HepG2 (cell line): Measurements from ENCODE around the gene FXYD4. TPM values are rescaled to one million over a fixed set of nuclear protein-coding genes. Genes with fewer than 3 reads are reported as not detected.

Experiments used
- ARID3A ChIP-seq: IDR thresholded peaks from 2 replicates; pipeline ENCODE4 v1.6.1; 2012; ENCODE audit warnings: low read depth, low read length, improper control_type of control experiment
- DPF2 ChIP-seq: sonication (generic); formaldehyde crosslinking; IDR thresholded peaks from 2 replicates; pipeline ENCODE4 v1.4.0; 2020; ENCODE audit warnings: mild to moderate bottlenecking, low read depth, missing genetic modification reagents, borderline replicate concordance
- ETS1 ChIP-seq: sonication (generic); formaldehyde crosslinking; IDR thresholded peaks from 2 replicates; pipeline ENCODE4 v1.4.0; 2020; ENCODE audit warnings: missing genetic modification reagents
- HCFC1 ChIP-seq: fragments of 150-350 bp; IDR thresholded peaks from 2 replicates; pipeline ENCODE4 v1.6.1; 2014; ENCODE audit warnings: low read depth, low read length
- KAT8 ChIP-seq: IDR thresholded peaks from 2 replicates; pipeline ENCODE4 v1.6.1; 2016; ENCODE audit warnings: missing genetic modification reagents, missing compliant biosample characterization
- LCORL ChIP-seq, 2 experiments: fragments of 450-650 bp in 1 of 2; sonication (generic) in 1 of 2; formaldehyde crosslinking in 1 of 2; IDR thresholded peaks; 2 replicates each; pipeline versions ENCODE4 v1.5.0 to v1.6.1; 2017 to 2020; ENCODE audit warnings: antibody characterized with exemption in 1 of 2, missing genetic modification reagents in 1 of 2
- LRRFIP1 ChIP-seq: sonication (generic); formaldehyde crosslinking; conservative IDR thresholded peaks from 2 replicates; pipeline ENCODE4 v1.4.0; 2020; ENCODE audit warnings: missing genetic modification reagents
- MBNL3 ChIP-seq: fragments of 250-450 bp; sonication (Bioruptor Pico); conservative IDR thresholded peaks from 2 replicates; pipeline ENCODE4 v1.8.0; 2022; ENCODE audit warnings: mild to moderate bottlenecking, inconsistent platforms
- MEIS1 ChIP-seq: sonication (generic); formaldehyde crosslinking; IDR thresholded peaks from 2 replicates; pipeline ENCODE4 v1.9.0; 2021; ENCODE audit warnings: mild to moderate bottlenecking, missing genetic modification reagents, moderate library complexity, borderline replicate concordance
- MTF1 ChIP-seq: sonication (generic); formaldehyde crosslinking; IDR thresholded peaks from 2 replicates; pipeline ENCODE4 v1.5.0; 2020; ENCODE audit warnings: missing genetic modification reagents
- MTF2 ChIP-seq: sonication (generic); formaldehyde crosslinking; IDR thresholded peaks from 2 replicates; pipeline ENCODE4 v1.5.0; 2020; ENCODE audit warnings: missing genetic modification reagents, borderline replicate concordance
- NFYB ChIP-seq: sonication (generic); formaldehyde crosslinking; IDR thresholded peaks from 2 replicates; pipeline ENCODE4 v1.4.0; 2020; ENCODE audit warnings: missing genetic modification reagents
- NR2C2 ChIP-seq: sonication (generic); formaldehyde crosslinking; IDR thresholded peaks from 2 replicates; pipeline ENCODE4 v1.4.0; 2020; ENCODE audit warnings: missing genetic modification reagents, mild to moderate bottlenecking, moderate library complexity, borderline replicate concordance
- RBM22 ChIP-seq: fragments of 200-400 bp; formaldehyde crosslinking; optimal IDR thresholded peaks from 2 replicates; pipeline ENCODE3; 2017; ENCODE audit warnings: mild to moderate bottlenecking, low read length, moderate library complexity
- ZNF20 ChIP-seq: sonication (generic); formaldehyde crosslinking; IDR thresholded peaks from 2 replicates; pipeline ENCODE4 v1.4.0; 2020; ENCODE audit warnings: mild to moderate bottlenecking, moderate library complexity, missing genetic modification reagents
- ZNF281 ChIP-seq: sonication (generic); formaldehyde crosslinking; IDR thresholded peaks from 2 replicates; pipeline ENCODE4 v1.4.0; 2020; ENCODE audit warnings: missing genetic modification reagents, borderline replicate concordance
- ZNF383 ChIP-seq: sonication (generic); formaldehyde crosslinking; IDR thresholded peaks from 2 replicates; pipeline ENCODE4 v1.4.0; 2020; ENCODE audit warnings: missing genetic modification reagents, mild to moderate bottlenecking, borderline replicate concordance
- ZNF546 ChIP-seq: sonication (generic); formaldehyde crosslinking; conservative IDR thresholded peaks from 2 replicates; pipeline ENCODE4 v1.8.1; 2023; ENCODE audit warnings: mild to moderate bottlenecking, missing genetic modification reagents
- ZNF607 ChIP-seq: sonication (generic); formaldehyde crosslinking; IDR thresholded peaks from 2 replicates; pipeline ENCODE4 v1.5.1; 2020; ENCODE audit warnings: missing genetic modification reagents, mild to moderate bottlenecking, borderline replicate concordance
- ZNF709 ChIP-seq: sonication (generic); formaldehyde crosslinking; IDR thresholded peaks from 2 replicates; pipeline ENCODE4 v1.5.0; 2020; ENCODE audit warnings: mild to moderate bottlenecking, missing genetic modification reagents
- ZNF777 ChIP-seq: sonication (generic); formaldehyde crosslinking; IDR thresholded peaks from 2 replicates; pipeline ENCODE4 v1.4.0; 2020; ENCODE audit warnings: missing genetic modification reagents
- ZSCAN25 ChIP-seq: sonication (generic); formaldehyde crosslinking; IDR thresholded peaks from 2 replicates; pipeline ENCODE4 v1.8.0; 2022; ENCODE audit warnings: mild to moderate bottlenecking, missing genetic modification reagents
- polyA plus RNA-seq, 8 experiments: library from polyadenylated mRNA; depleted of rRNA in 3 of 8; stranded (reverse) in 7 of 8; unstranded in 1 of 8; fragments of >200 nt; fragmentation: Illumina TruSeq in 4 of 8; extraction: Trizol in 4 of 8; gene quantifications; 2 replicates each; pipeline versions ENCODE4 v1.2.1 to v1.2.3, GENCODE V29; 2011 to 2016; ENCODE audit warnings: low read depth in 4 of 8, missing spikeins in 1 of 8, mixed read lengths in 1 of 8; ENCODE audit not compliant: insufficient read depth in 1 of 8
- total RNA-seq, 5 experiments: library from RNA; depleted of rRNA; stranded (reverse); fragments of >200 nt; fragmentation: Illumina TruSeq; extraction: Trizol; gene quantifications; 2 replicates each; pipeline ENCODE4 v1.2.3, GENCODE V29; 2016; ENCODE audit warnings: low read depth in 1 of 5

The FXYD4 gene
- total and polyA plus RNA-seq, 2 of the 13 experiments (the other 11 are each of a cell fraction or from before 2014, with no cell fraction given): not detected

DNA sequence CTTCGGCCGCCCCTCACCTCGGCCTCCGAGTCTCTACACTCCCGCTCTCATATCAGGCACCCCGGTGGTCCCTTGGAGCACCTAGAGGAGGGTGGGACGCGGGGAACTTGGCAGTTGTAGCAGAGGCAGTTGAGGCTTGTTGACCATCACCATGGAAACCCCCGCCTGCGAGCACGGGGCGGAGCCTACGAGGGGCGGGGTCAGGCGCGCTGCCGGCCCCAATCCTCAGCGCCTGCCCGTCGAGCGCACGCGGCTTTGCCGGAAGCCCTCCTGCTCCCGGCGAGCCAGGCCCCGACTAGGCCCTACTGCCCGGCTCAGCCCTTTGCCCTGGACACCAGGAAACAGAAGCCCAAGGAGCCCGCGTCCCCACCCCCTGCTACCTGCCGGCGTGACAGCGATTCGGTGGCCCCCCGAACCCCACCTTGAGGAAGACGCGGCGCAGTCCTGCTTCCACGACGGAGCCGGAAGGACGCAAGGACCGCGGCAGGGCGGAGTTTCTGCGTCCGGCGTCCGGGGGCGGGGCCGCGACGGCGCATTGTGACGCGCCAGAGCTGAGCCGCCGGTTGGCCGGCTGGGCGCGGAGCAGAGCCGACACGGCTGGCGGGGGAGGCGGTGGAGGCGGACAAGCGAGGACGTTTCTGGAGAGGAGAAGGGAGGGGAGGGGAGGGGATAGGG is 37.4 kb downstream of the FXYD4 start, which contains the start of gene HNRNPF (continued):
- peak; percentile 64; the same call in 1 of the 2 replicates for TF ChIP-seq ETS1 (CRISPR knock-in tag)
- no peak for TF ChIP-seq ZNF281 (CRISPR knock-in tag)
- TF ChIP-seq MTF2 (CRISPR knock-in tag): no peak
- TF ChIP-seq HCFC1: no peak
- TF ChIP-seq ARID3A: no peak
- TF ChIP-seq DPF2 (CRISPR knock-in tag): 0 out of 2 replicates have a peak, but pooled peaks have one; percentile 39
- TF ChIP-seq ZNF607 (CRISPR knock-in tag): peak; percentile 98
- 0 out of 2 replicates have a peak, but pooled peaks have one; percentile 63 for TF ChIP-seq ZNF383 (CRISPR knock-in tag)
- no peak for TF ChIP-seq ZNF20 (CRISPR knock-in tag)
- peak; percentile 90 for TF ChIP-seq KAT8 (CRISPR knock-in tag)
- TF ChIP-seq LRRFIP1 (CRISPR knock-in tag): no peak
- TF ChIP-seq MBNL3 (CRISPR knock-in tag): no peak
- TF ChIP-seq RBM22: no peak
- TF ChIP-seq MTF1 (CRISPR knock-in tag): no peak
- peak; percentile 48; the same call in 1 of the 2 replicates for TF ChIP-seq ZSCAN25 (CRISPR knock-in tag)
- peak; percentile 80; the same call in 1 of the 2 replicates for TF ChIP-seq ZNF709 (CRISPR knock-in tag)
- TF ChIP-seq ZNF777 (CRISPR knock-in tag): peak; percentile 98
- TF ChIP-seq MEIS1 (CRISPR knock-in tag): peak; percentile 59; the same call in 1 of the 2 replicates
- peak; percentile 63 for TF ChIP-seq NFYB (CRISPR knock-in tag)
- peak; percentile 65; the same call in 1 of the 2 replicates for TF ChIP-seq NR2C2 (CRISPR knock-in tag)
- TF ChIP-seq LCORL (IDR thresholded peaks at IDR 0.05): no peak
- TF ChIP-seq LCORL (CRISPR knock-in tag; IDR thresholded peaks at IDR 0.05): peak; percentile 51; the same call in 1 of the 2 replicates
- peak; percentile 96 for TF ChIP-seq ZNF546
